OCI-LY7 (cell line): Measurements from ENCODE around the gene ZNF311. TPM values are rescaled to one million over a fixed set of nuclear protein-coding genes. Genes with fewer than 3 reads are reported as not detected.
A peak's percentile ranks its signal among the peaks of the same experiment; 100 is the strongest.

Experiments
- BruUV-seq: library from RNA; stranded (reverse); fragments of 400-500 nt; replicated peaks from 2 replicates; lab custom pipeline; 2021; lab: Mats Ljungman, UMichigan
- CTCF ChIA-PET: fragments of 300-600 bp; sonication (Branson Sonifier 250); formaldehyde crosslinking; loops from one replicate; lab custom pipeline; 2022; ENCODE audit warnings: antibody characterized with exemption; ENCODE audit not compliant: unreplicated experiment; lab: Charles Lee
- POLR2A ChIA-PET: fragments of 300-600 bp; sonication (Branson Sonifier 250); formaldehyde crosslinking; loops from one replicate; lab custom pipeline; 2022; ENCODE audit warnings: antibody characterized with exemption; lab: Charles Lee
- DNase-seq: peaks from one replicate; pipeline ENCODE4 v3.0.0-alpha.2; 2015; ENCODE audit warnings: low spot score
- H2AFZ ChIP-seq: fragments of 200-600 bp; sonication (generic), shearing (Covaris generic); 2 replicates; pipeline ENCODE4 v1.6.1; 2014; ENCODE audit warnings: mild to moderate bottlenecking, antibody characterized with exemption, low read length, moderate library complexity
- H3K27ac ChIP-seq: fragments of 200-600 bp; sonication (generic); 2 replicates; pipeline ENCODE4 v1.5.1; 2014; ENCODE audit warnings: mixed run types, low read depth, mild to moderate bottlenecking, moderate library complexity, low read length, inconsistent platforms; ENCODE audit not compliant: poor library complexity, severe bottlenecking
- H3K36me3 ChIP-seq: fragments of 200-600 bp; sonication (generic); 2 replicates; pipeline ENCODE4 v1.6.1; 2014; ENCODE audit warnings: mild to moderate bottlenecking, antibody characterized with exemption, low read length, moderate library complexity, mixed read lengths; ENCODE audit not compliant: insufficient read depth
- H3K4me1 ChIP-seq: fragments of 200-600 bp; sonication (generic); 2 replicates; pipeline ENCODE4 v1.5.1; 2014; ENCODE audit warnings: mild to moderate bottlenecking, low read length; ENCODE audit not compliant: insufficient read depth, poor library complexity, severe bottlenecking
- H3K4me2 ChIP-seq: fragments of 200-600 bp; sonication (generic); 2 replicates; pipeline ENCODE4 v1.6.1; 2014; ENCODE audit warnings: mild to moderate bottlenecking, low read length
- H3K4me3 ChIP-seq: fragments of 200-600 bp; sonication (generic); 2 replicates; pipeline ENCODE4 v1.5.1; 2014; ENCODE audit warnings: mild to moderate bottlenecking, low read depth, low read length; ENCODE audit not compliant: poor library complexity, severe bottlenecking
- H3K79me2 ChIP-seq: fragments of 200-600 bp; sonication (generic); 2 replicates; pipeline ENCODE4 v1.6.1; 2016; ENCODE audit warnings: low read depth, mild to moderate bottlenecking, low read length, moderate library complexity, mixed read lengths; ENCODE audit not compliant: insufficient read depth
- H3K9me2 ChIP-seq: fragments of 200-600 bp; sonication (generic); 2 replicates; pipeline ENCODE4 v1.6.1; 2016; ENCODE audit warnings: mild to moderate bottlenecking, low read length, mixed read lengths; ENCODE audit not compliant: insufficient read depth
- H3K9me3 ChIP-seq: fragments of 200-600 bp; sonication (generic); 2 replicates; pipeline ENCODE4 v1.6.1; 2014; ENCODE audit warnings: mild to moderate bottlenecking, mixed run types, low read length, mixed read lengths
- H4K20me1 ChIP-seq: fragments of 200-600 bp; sonication (generic); 2 replicates; pipeline ENCODE4 v1.6.1; 2014; ENCODE audit warnings: mild to moderate bottlenecking, antibody characterized with exemption, low read length, moderate library complexity, mixed read lengths; ENCODE audit not compliant: insufficient read depth
- CTCF ChIP-seq: fragments of 200-600 bp; sonication (generic); conservative IDR thresholded peaks from 2 replicates; pipeline ENCODE4 v1.5.1; 2014; ENCODE audit warnings: mild to moderate bottlenecking, antibody characterized with exemption, low read length, moderate library complexity, mixed read lengths
- EZH2phosphoT487 ChIP-seq: fragments of 200-600 bp; sonication (generic); IDR thresholded peaks from 2 replicates; pipeline ENCODE4 v1.6.1; 2018; ENCODE audit warnings: low read depth, borderline replicate concordance, mild to moderate bottlenecking, mixed run types, antibody characterized with exemption, low read length, moderate library complexity, mixed read lengths
- intact Hi-C: fragments of 100-400 bp; cut with micrococcal nuclease; formaldehyde crosslinking; loops from one replicate; pipeline ENCODE4 v1.10.0; 2022; ENCODE audit not compliant: unreplicated experiment
- total RNA-seq, 2 experiments: library from RNA; depleted of rRNA in 1 of 2; stranded (reverse); fragments of >200 nt in 1 of 2; shearing (Covaris generic) in 1 of 2; gene quantifications; 2 replicates each; pipeline ENCODE4 v1.2.3, GENCODE V29; 2014 to 2022

Gene ZNF311
- total RNA-seq, 2 experiments from 2014 or later, result not detected

GRCh38 chr6:29021434-29021833, 16.3 kb upstream of the ZNF311 start:
- Histone ChIP-seq H3K4me1 (no peaks in the 10 kb centered on the region), H3K9me2 (no peaks in the 10 kb centered on the region), H3K9me3 (no peaks in the 10 kb centered on the region), H3K4me3 (no peak overlapping the region), H3K36me3 (no peaks in the 10 kb centered on the region), H2AFZ (no peak overlapping the region), H3K27ac (no peak overlapping the region), H4K20me1 (no peaks in the 10 kb centered on the region), H3K4me2 (no peak overlapping the region), H3K79me2 (no peaks in the 10 kb centered on the region)
- ChIA-PET CTCF (no interaction called here), POLR2A (interaction anchor here (0.6 kb wide), 1 partner anchor 8 kb away, joined by 3 read pairs; no protein-coding TSS in a partner anchor)
- DNase-seq, result no peak
- TF ChIP-seq CTCF (no peak), EZH2phosphoT487 (no peak)
- intact Hi-C loops, result no loop called here
- no TSS peak for BruUV-seq

GRCh38 chr6:29019629-29020028, 14.5 kb upstream of the ZNF311 start:
- H4K20me1 ChIP-seq, result no peaks in the 10 kb centered on the region
- no peaks in the 10 kb centered on the region for H3K9me2 ChIP-seq
- CTCF ChIA-PET, result no interaction called here
- H3K79me2 ChIP-seq, result no peaks in the 10 kb centered on the region
- no peaks in the 10 kb centered on the region for H3K4me1 ChIP-seq
- H3K36me3 ChIP-seq, result no peaks in the 10 kb centered on the region
- no peak overlapping the region for H3K4me3 ChIP-seq
- no peaks in the 10 kb centered on the region for H3K9me3 ChIP-seq
- BruUV-seq, result no TSS peak
- no peak for DNase-seq
- H3K4me2 ChIP-seq, result no peak overlapping the region
- POLR2A ChIA-PET, result interaction anchor here (0.5 kb wide), 1 partner anchor 157 kb away, joined by 4 read pairs; no protein-coding TSS in a partner anchor
- intact Hi-C loops, result loop anchor here (10.0 kb wide), 1 partner anchor 565 kb away; the partner anchor contains the start of gene OR2H2
- H3K27ac ChIP-seq, result no peak overlapping the region
- TF ChIP-seq CTCF (no peak), EZH2phosphoT487 (no peak)
- H2AFZ ChIP-seq, result no peak overlapping the region

- no peak overlapping the region for H2AFZ ChIP-seq
- no peaks in the 10 kb centered on the region for H3K9me2 ChIP-seq
- no peaks in the 10 kb centered on the region for H3K9me3 ChIP-seq
- TF ChIP-seq EZH2phosphoT487, result no peak
- TF ChIP-seq CTCF, result peak; percentile 46; the same call in 1 of the 2 replicates
- peak overlapping the region; percentile 79; the same call in 1 of the 2 replicates for H3K4me2 ChIP-seq
- H3K4me1 ChIP-seq, result no peaks in the 10 kb centered on the region
- intact Hi-C loops, result loop anchor here (1.0 to 10.0 kb wide), 5 partner anchors 73 to 567 kb away; partner anchors contain the start of gene OR2H2
- H3K79me2 ChIP-seq, result no peaks in the 10 kb centered on the region
- POLR2A ChIA-PET, result interaction anchor here (0.9 kb wide), 1 partner anchor 179 kb away, joined by 3 read pairs; no protein-coding TSS in a partner anchor
- DNase-seq, result no peak
- H3K4me3 ChIP-seq, result peak overlapping the region; percentile 67
- no TSS peak for BruUV-seq
- CTCF ChIA-PET, result no interaction called here
- no peaks in the 10 kb centered on the region for H3K36me3 ChIP-seq
- H3K27ac ChIP-seq, result no peak overlapping the region
- H4K20me1 ChIP-seq, result no peaks in the 10 kb centered on the region
These were observed 12.3 kb upstream of the ZNF311 start for GRCh38 chr6:29017428-29017802.
